ENCODE data around the gene CADM3. TPM values are rescaled to one million over a fixed set of nuclear protein-coding genes. Genes with fewer than 3 reads are reported as not detected.

CADM3 gene
- total and polyA plus RNA-seq, 2 experiments from 2014 or later = 2.0 to 4.4 TPM

GRCh38 chr1:159181328-159182024, 10.1 kb downstream of the CADM3 start:
- Mint-ChIP-seq H3K4me1 (peaks cover 23% of the 10 kb centered on the region), H3K27me3 (ENCODE audit: insufficient read depth, low read depth, poor library complexity) (no peaks in the 10 kb centered on the region), H3K36me3 (ENCODE audit: low read depth) (no peaks in the 10 kb centered on the region), H3K4me3 (no peak overlapping the region), H3K27ac (no peak overlapping the region), H3K9me3 (no peaks in the 10 kb centered on the region)
- no peak overlapping the region for H3K27ac ChIP-seq (ENCODE audit: low read depth)
- no peaks in the 10 kb centered on the region for H3K27me3 ChIP-seq (ENCODE audit: insufficient read depth)
- no peaks in the 10 kb centered on the region for H3F3A ChIP-seq (replicated peaks; ENCODE audit: low read depth)
- TF ChIP-seq ZNF114 (CRISPR knock-in tag; IDR thresholded peaks at IDR 0.05) = no peak
- TF ChIP-seq ZNF331 (CRISPR knock-in tag; IDR thresholded peaks at IDR 0.05; ENCODE audit: low read depth) = no peak
- peak in 1 of 2 experiments; percentile 44; a peak in 2 of 4 replicates for TF ChIP-seq CTCF (conservative IDR thresholded peaks at IDR 0.05; ENCODE audit: low read depth in 2 of 2)
- no peak for TF ChIP-seq REST (IDR thresholded peaks at IDR 0.05; ENCODE audit: unreplicated experiment)
- peaks cover 7% of the 10 kb centered on the region for H3K79me2 ChIP-seq (replicated peaks; ENCODE audit: insufficient read depth)
- H3K4me1 ChIP-seq (ENCODE audit: insufficient read depth) = peaks cover 1% of the 10 kb centered on the region
- DNase-seq (ENCODE audit: low spot score) (no peak), ATAC-seq (peak; percentile 84)
- H2AFZ ChIP-seq = no peak overlapping the region
- peaks cover 10% of the 10 kb centered on the region for H4K20me1 ChIP-seq (replicated peaks; ENCODE audit: insufficient read depth)
- no peak overlapping the region for H3K4me2 ChIP-seq
- H3K4me3 ChIP-seq = no peak overlapping the region
- H3K9me2 ChIP-seq (ENCODE audit: insufficient read depth) = no peaks in the 10 kb centered on the region
- no peaks in the 10 kb centered on the region for H3K36me3 ChIP-seq (ENCODE audit: insufficient read depth)

GRCh38 chr1:159184201-159184600, 12.8 kb downstream of the CADM3 start:
- Mint-ChIP-seq H3K27me3 (ENCODE audit: insufficient read depth, low read depth, poor library complexity) (peaks cover 3% of the 10 kb centered on the region), H3K36me3 (ENCODE audit: low read depth) (no peaks in the 10 kb centered on the region), H3K9me3 (no peaks in the 10 kb centered on the region), H3K27ac (0 out of 2 replicates have a peak overlapping the region, but pooled peaks have one; percentile 51), H3K4me1 (peaks cover 38% of the 10 kb centered on the region), H3K4me3 (no peak overlapping the region)
- H3K9me2 ChIP-seq (ENCODE audit: insufficient read depth) = no peaks in the 10 kb centered on the region
- H3K4me1 ChIP-seq (ENCODE audit: insufficient read depth) = peaks cover 11% of the 10 kb centered on the region
- H4K20me1 ChIP-seq (replicated peaks; ENCODE audit: insufficient read depth) = no peaks in the 10 kb centered on the region
- no peak overlapping the region for H2AFZ ChIP-seq
- no peaks in the 10 kb centered on the region for H3F3A ChIP-seq (replicated peaks; ENCODE audit: low read depth)
- no peaks in the 10 kb centered on the region for H3K36me3 ChIP-seq (ENCODE audit: insufficient read depth)
- no peak overlapping the region for H3K4me3 ChIP-seq
- H3K4me2 ChIP-seq = no peak overlapping the region
- ATAC-seq (no peak), DNase-seq (ENCODE audit: low spot score) (no peak)
- H3K27me3 ChIP-seq (ENCODE audit: insufficient read depth) = no peaks in the 10 kb centered on the region
- no peak overlapping the region for H3K27ac ChIP-seq (ENCODE audit: low read depth)
- peaks cover 10% of the 10 kb centered on the region for H3K79me2 ChIP-seq (replicated peaks; ENCODE audit: insufficient read depth)
- TF ChIP-seq ZNF114 (CRISPR knock-in tag; IDR thresholded peaks at IDR 0.05) (no peak), EZH2phosphoT487 (IDR thresholded peaks at IDR 0.05; ENCODE audit: unreplicated experiment) (no peak), NANOG (IDR thresholded peaks at IDR 0.05; ENCODE audit: borderline replicate concordance) (no peak), ZNF331 (CRISPR knock-in tag; IDR thresholded peaks at IDR 0.05; ENCODE audit: low read depth) (no peak), STAT1 (IDR thresholded peaks at IDR 0.05; ENCODE audit: unreplicated experiment) (no peak), ZNF462 (CRISPR knock-in tag; IDR thresholded peaks at IDR 0.05) (no peak)
